ENCODE measurements around the gene CBR1.
"Not testable (repeated sequence)": the region's sequence is repeated elsewhere in the genome, so short reads cannot be mapped to it uniquely, and the experiment has no call there.

Gene CBR1

GRCh38 chr21:36052860-36053714 lies 16.7 kb upstream of the CBR1 start:
- DNase-seq: no peak

GRCh38 chr21:36053715-36054062 lies 16.1 kb upstream of the CBR1 start:
- no peak for DNase-seq

- no peak for DNase-seq
These were observed 14.3 kb upstream of the CBR1 start for GRCh38 chr21:36055551-36055950.

GRCh38 chr21:36059823-36060158 lies 10.0 kb upstream of the CBR1 start:
- DNase-seq: no peak

GRCh38 chr21:36060159-36060921 lies 9.5 kb upstream of the CBR1 start, which contains the start of gene SETD4:
TSS of gene SETD4 (minus strand) at chr21:36060526. CDS start at chr21:36058888, 1,638 bp downstream.
- DNase-seq: peak; percentile 85

- DNase-seq: no peak
These were observed 8.4 kb upstream of the CBR1 start for GRCh38 chr21:36061445-36061844.

- no peak for DNase-seq
These were observed 6.3 kb upstream of the CBR1 start for GRCh38 chr21:36063375-36064084.

- DNase-seq: no peak
These were observed 5.8 kb upstream of the CBR1 start for GRCh38 chr21:36064085-36064460.

GRCh38 chr21:36065497-36066036 lies 4.3 kb upstream of the CBR1 start:
- DNase-seq: no peak

- no peak for DNase-seq
These were observed 951 bp upstream of the CBR1 start for GRCh38 chr21:36068748-36069398.

- DNase-seq: no peak
These were observed 1.2 kb downstream of the CBR1 start for GRCh38 chr21:36070999-36071398.

GRCh38 chr21:36072453-36073162 lies 2.8 kb downstream of the CBR1 start:
- no peak for DNase-seq

- DNase-seq: no peak
These were observed 3.4 kb downstream of the CBR1 start for GRCh38 chr21:36073181-36073580.

GRCh38 chr21:36073911-36074310 lies 4.1 kb downstream of the CBR1 start:
- not testable (repeated sequence) for DNase-seq

- DNase-seq: no peak
These were observed 5.3 kb downstream of the CBR1 start for GRCh38 chr21:36075171-36075570.

GRCh38 chr21:36075953-36076352 lies 6.1 kb downstream of the CBR1 start:
- no peak for DNase-seq

GRCh38 chr21:36076878-36077655 lies 7.2 kb downstream of the CBR1 start:
- no peak for DNase-seq

GRCh38 chr21:36077758-36078157 lies 7.9 kb downstream of the CBR1 start:
- DNase-seq: no peak

GRCh38 chr21:36079010-36079649 lies 9.3 kb downstream of the CBR1 start:
- no peak for DNase-seq

- no peak for DNase-seq
These were observed 9.8 kb downstream of the CBR1 start for GRCh38 chr21:36079671-36080070.

- no peak for DNase-seq
These were observed 10.6 kb downstream of the CBR1 start for GRCh38 chr21:36080386-36080785.

Data from NCI-H446 treated with DMSO at 0.1 percent for 48 hours (cell line).